IPS-18c (cell line): ENCODE results near the gene EMC9.
A peak's percentile ranks its signal among the peaks of the same experiment; 100 is the strongest.

Experiments used
- H3K4me3 ChIP-seq: 2 replicates; pipeline ENCODE4 v1.7.0; 2013; ENCODE audit warnings: low read depth, mild to moderate bottlenecking, low read length, moderate library complexity; ENCODE audit not compliant: insufficient read depth
- H3K9me3 ChIP-seq: one replicate; pipeline ENCODE4 v1.6.1; 2013; ENCODE audit warnings: mild to moderate bottlenecking, low read length, moderate library complexity; ENCODE audit not compliant: control insufficient read depth, insufficient read depth

EMC9 gene

DNA sequence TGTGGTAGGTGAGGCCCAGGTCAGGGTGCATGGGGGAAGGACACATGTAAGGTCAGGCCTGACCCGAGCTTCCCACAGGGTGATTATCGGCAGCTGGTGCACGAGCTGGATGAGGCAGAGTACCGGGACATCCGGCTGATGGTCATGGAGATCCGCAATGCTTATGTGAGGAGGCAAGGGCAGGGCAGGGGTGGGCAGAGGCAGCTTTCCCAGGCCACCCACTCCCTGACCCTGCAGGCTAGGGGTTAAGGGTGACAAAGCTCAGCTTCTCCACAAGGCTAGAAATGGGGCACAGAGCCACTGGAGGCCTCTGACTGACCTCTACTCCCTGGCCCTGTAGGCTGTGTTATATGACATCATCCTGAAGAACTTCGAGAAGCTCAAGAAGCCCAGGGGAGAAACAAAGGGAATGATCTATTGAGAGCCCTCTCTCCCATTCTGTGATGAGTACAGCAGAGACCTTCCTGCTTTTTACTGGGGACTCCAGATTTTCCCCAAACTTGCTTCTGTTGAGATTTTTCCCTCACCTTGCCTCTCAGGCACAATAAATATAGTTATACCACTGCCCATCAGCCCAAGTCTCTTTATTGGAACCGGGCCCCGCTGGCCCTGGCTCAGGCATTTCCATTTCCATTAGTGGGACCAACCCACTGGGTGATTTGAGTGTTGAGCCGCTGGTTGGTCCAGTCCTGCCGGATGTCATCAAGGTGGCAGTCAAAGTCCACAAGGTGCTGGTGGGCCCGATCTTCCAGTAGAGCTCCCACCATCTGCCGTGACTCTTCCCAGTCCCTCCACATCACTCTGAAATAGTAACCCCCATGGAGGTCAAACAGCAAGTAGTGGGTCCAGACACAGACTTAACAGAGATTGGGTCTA lies 2.8 kb downstream of the EMC9 start:
- no peak overlapping the region for H3K4me3 ChIP-seq

GRCh38 chr14:24137529-24138395 lies 3.6 kb downstream of the EMC9 start:
- Histone ChIP-seq H3K4me3 (no peak overlapping the region; the same call in 1 of the 2 replicates), H3K9me3 (no peaks in the 10 kb centered on the region)

More for the DNA sequence above, 2.8 kb downstream of the EMC9 start:
- no peaks in the 10 kb centered on the region for H3K9me3 ChIP-seq

DNA sequence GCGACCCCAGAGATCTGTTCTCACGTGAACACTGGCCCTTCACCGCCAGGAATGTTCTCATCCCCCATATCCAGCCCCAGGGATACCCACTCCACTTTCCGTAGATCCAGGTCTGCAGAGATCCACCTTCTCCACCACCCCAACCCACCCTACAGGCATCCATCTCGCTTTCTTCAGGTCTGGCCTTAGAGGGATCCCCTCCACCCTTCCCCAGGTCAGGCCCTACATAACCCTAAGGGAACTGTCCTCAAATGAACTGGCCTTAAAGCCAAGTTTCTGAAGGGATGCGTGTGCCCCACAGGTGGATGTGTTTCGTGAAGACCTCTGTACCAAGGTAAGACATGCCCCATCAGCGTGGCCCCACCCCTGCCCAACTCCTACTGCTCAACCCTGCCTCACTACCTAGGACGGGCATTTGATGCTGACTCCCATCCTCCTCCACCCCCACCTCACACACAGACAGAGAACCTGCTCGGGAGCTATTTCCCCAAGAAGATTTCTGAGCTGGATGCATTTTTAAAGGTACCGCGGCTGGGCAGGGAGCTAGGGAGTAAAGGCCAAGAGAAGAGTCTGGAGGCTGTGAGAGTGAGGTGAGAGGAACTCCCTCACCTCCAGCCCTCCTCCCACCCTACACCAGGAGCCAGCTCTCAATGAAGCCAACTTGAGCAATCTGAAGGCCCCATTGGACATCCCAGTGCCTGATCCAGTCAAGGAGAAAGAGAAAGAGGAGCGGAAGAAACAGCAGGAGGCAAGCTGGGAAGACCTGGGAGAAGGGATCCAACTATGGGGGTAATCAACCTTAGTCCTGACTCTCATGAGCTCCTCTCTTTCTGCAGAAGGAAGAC lies 4.5 kb downstream of the EMC9 start:
- peak overlapping the region; percentile 91 for H3K4me3 ChIP-seq
- no peaks in the 10 kb centered on the region for H3K9me3 ChIP-seq

DNA sequence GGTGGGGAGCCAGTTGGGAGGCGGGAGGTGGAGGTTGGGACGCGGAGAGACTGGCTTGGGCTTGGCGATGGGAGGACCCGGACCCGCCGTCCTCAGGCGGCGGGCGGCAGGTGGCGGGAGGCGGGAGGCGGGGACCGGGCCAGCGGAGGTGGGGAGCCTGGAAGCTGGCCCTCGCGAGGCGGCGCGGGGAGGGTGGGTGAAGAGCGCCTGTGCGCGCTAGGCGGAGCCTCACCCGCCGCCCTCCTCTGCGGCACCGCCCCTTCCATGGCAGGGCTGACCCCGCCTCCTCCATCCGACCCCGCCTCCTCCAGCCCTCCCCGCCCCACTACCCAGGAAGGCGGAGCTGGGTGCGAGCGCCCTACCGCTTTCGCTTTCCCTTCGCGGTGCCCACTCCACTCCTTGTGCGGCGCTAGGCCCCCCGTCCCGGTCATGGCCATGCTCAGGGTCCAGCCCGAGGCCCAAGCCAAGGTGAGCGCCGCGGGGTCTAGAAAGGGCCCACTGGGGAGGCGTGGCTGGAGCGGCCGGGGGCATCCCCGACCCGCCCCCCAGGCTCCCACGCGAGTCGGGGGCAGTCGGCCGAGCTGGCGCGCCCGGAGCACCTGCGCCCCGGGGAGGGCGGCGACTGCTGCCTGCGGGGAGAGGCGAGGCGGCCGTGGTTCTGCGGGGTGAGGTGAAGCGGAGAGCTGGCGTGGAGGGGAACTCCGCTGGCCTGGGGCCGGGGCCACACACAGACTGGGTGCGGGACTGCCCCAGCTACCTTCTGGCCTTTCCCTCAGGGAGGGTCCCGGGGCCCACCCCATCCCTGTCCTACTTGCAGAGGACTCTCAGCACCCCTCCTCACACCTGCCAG lies 5.3 kb downstream of the EMC9 start, which contains the start of gene PSME1:
Gene PSME1, plus strand, starts transcription at position 361 of the 850 bp plus-strand sequence. Its CDS starts 69 bp downstream, at position 430.
- no peaks in the 10 kb centered on the region for H3K9me3 ChIP-seq
- H3K4me3 ChIP-seq, result peak within 1 kb of the TSS; percentile 91

GRCh38 chr14:24135584-24135833 lies 5.9 kb downstream of the EMC9 start:
- Histone ChIP-seq H3K9me3 (no peaks in the 10 kb centered on the region), H3K4me3 (peak overlapping the region; percentile 91)

GRCh38 chr14:24133735-24134134 lies 7.7 kb downstream of the EMC9 start:
- H3K4me3 ChIP-seq, result no peak overlapping the region
- H3K9me3 ChIP-seq, result no peaks in the 10 kb centered on the region

- H3K4me3 ChIP-seq, result no peak overlapping the region
- no peaks in the 10 kb centered on the region for H3K9me3 ChIP-seq
These were observed 8.4 kb downstream of the EMC9 start for GRCh38 chr14:24132976-24133375.

DNA sequence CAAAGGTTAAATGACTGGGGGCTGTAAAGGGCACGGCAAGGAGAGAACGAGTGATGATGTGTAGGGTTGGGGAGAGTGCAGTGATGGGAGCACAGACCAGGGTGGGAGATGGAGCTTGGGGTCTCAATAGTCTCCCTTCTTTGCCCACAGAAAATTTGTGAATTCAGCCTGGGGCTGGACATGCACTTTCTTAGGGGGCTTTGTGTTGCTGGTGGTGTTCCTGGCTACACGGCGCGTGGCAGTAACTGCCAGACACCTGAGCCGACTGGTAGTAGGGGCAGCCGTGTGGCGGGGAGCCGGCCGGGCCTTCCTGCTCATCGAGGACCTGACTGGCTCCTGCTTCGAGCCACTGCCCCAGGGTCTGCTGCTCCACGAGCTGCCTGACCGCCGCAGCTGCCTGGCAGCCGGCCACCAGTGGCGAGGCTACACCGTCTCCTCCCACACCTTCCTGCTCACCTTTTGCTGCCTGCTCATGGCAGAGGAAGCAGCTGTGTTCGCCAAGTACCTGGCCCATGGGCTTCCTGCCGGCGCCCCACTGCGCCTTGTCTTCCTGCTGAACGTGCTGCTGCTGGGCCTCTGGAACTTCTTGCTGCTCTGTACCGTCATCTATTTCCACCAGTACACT lies 9.2 kb downstream of the EMC9 start:
- Histone ChIP-seq H3K4me3 (no peak overlapping the region), H3K9me3 (no peaks in the 10 kb centered on the region)

DNA sequence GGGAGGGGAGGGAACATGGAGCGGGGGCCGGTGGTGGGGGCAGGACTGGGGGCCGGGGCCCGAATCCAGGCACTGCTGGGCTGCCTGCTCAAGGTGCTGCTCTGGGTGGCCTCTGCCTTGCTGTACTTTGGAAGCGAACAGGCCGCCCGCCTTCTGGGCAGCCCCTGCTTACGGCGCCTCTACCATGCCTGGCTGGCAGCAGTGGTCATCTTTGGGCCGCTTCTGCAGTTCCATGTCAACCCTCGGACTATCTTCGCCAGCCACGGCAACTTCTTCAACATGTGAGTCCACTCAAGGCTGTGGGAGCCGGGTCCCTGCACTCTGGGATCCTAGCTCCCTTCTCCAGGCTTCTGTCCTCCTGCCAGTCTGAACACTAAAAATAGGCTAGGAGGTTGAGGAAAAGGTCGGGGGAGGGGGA lies 9.8 kb downstream of the EMC9 start:
- H3K4me3 ChIP-seq, result no peak overlapping the region

DNA sequence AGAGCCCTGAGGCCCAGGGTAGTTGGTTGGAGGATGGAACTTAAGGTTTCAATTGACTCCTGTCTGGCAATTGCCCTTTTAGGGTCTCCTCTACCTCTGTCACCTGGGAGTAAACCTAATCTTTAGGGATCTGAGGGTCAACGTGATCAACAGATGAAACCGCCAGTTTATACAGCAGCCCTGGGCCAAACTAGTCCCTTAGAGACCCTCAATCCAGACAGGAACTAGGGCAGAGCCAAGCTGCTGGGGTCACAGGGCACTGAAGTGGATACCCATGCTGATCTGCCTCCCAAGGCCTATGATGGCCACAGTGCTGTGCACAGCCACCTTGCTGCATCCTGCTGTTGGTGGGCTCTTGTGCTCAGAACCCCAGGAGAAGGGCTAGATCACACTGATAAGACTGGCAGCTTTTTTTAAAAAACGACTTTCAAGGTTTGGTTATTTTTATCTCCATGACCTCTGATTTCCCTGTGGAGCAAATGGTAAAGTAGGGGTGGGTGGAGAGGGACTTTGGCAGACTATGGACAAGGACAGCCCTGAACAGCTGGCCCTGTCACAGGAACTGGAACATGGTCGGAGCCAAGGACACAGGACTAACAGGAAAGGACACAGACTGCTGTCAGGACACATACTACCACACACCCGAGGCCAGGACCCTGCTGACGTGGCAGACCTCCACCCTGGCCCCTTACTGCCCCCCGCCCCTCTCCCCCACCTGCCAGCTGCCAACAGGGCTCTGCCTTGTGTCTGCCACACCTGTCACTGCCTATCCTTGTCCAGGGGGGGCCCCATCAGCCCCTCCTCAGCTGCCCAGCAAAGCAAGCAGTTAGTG lies 10.5 kb downstream of the EMC9 start:
- Histone ChIP-seq H3K4me3 (no peak overlapping the region), H3K9me3 (no peaks in the 10 kb centered on the region)

More for the DNA sequence above, 9.8 kb downstream of the EMC9 start:
- no peaks in the 10 kb centered on the region for H3K9me3 ChIP-seq

- H3K9me3 ChIP-seq, result no peaks in the 10 kb centered on the region
- H3K4me3 ChIP-seq, result no peak within 1 kb of the TSS
These were observed 11.0 kb downstream of the EMC9 start, which contains the start of gene FITM1 for GRCh38 chr14:24130380-24130716. FITM1 (plus strand) TSS chr14:24130659; CDS start chr14:24131564, 905 bp downstream.

GRCh38 chr14:24129410-24129998 lies 11.9 kb downstream of the EMC9 start:
- no peak overlapping the region for H3K4me3 ChIP-seq
- no peaks in the 10 kb centered on the region for H3K9me3 ChIP-seq

DNA sequence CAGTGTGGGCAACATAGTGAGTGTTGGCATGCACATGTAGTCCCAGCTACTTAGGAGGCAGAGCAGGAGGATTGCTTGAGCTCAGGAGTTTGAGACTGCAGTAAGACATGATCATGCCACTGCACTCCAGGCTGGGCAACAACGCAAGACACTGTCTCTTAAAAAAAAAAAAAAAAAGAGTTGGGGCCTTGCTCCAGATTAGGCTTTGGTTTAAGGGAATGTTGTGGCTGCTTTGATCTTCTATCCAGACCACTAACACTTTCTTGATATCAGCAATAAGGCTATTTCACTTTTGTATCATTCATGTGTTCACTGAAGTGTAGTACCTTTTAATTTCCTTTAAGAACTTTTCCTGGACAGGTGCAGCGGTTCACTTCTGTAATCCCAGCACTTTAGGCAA lies 13.7 kb downstream of the EMC9 start:
- Histone ChIP-seq H3K9me3 (no peaks in the 10 kb centered on the region), H3K4me3 (no peak overlapping the region)

GRCh38 chr14:24126939-24127338 lies 14.5 kb downstream of the EMC9 start:
- H3K9me3 ChIP-seq, result no peaks in the 10 kb centered on the region
- no peak overlapping the region for H3K4me3 ChIP-seq
